GM21576 (cell line): ENCODE measurements around the gene C1QTNF8.

ENCODE experiments used
- ATAC-seq: cut with Tn5 transposase; IDR thresholded peaks from one replicate; pipeline ENCODE4 v1.9.1; 2021; ENCODE audit warnings: mild to moderate bottlenecking, moderate library complexity; ENCODE audit not compliant: unreplicated experiment

The C1QTNF8 gene

GRCh38 chr16:1066584-1067172 lies 29.4 kb downstream of the C1QTNF8 start:
- no peak for ATAC-seq

GRCh38 chr16:1065469-1066128 lies 30.4 kb downstream of the C1QTNF8 start:
- ATAC-seq: no peak

- ATAC-seq: no peak
Observed at GRCh38 chr16:1063728-1064127, 32.3 kb downstream of the C1QTNF8 start.

- no peak for ATAC-seq
Observed at GRCh38 chr16:1062895-1063294, 33.1 kb downstream of the C1QTNF8 start.

GRCh38 chr16:1061769-1062505 lies 34.1 kb downstream of the C1QTNF8 start:
- ATAC-seq: no peak

GRCh38 chr16:1060416-1061340 lies 35.4 kb downstream of the C1QTNF8 start:
- ATAC-seq: no peak

- no peak for ATAC-seq
Observed at GRCh38 chr16:1059310-1059709, 36.7 kb downstream of the C1QTNF8 start.

- no peak for ATAC-seq
Observed at GRCh38 chr16:1058216-1058615, 37.8 kb downstream of the C1QTNF8 start.

- no peak for ATAC-seq
Observed at GRCh38 chr16:1057252-1057932, 38.7 kb downstream of the C1QTNF8 start.

- ATAC-seq: no peak
Observed at GRCh38 chr16:1056196-1056595, 39.8 kb downstream of the C1QTNF8 start.

- ATAC-seq: no peak
Observed at GRCh38 chr16:1055557-1055924, 40.5 kb downstream of the C1QTNF8 start.

GRCh38 chr16:1054660-1055556 lies 41.1 kb downstream of the C1QTNF8 start:
- ATAC-seq: no peak

GRCh38 chr16:1053700-1054368 lies 42.2 kb downstream of the C1QTNF8 start:
- ATAC-seq: no peak

GRCh38 chr16:1053121-1053521 lies 42.9 kb downstream of the C1QTNF8 start:
- no peak for ATAC-seq

- ATAC-seq: no peak
Observed at GRCh38 chr16:1052721-1053120, 43.3 kb downstream of the C1QTNF8 start.

GRCh38 chr16:1051446-1051845 lies 44.6 kb downstream of the C1QTNF8 start:
- no peak for ATAC-seq

- ATAC-seq: no peak
Observed at GRCh38 chr16:1050921-1051320, 45.1 kb downstream of the C1QTNF8 start.

GRCh38 chr16:1050516-1050915 lies 45.5 kb downstream of the C1QTNF8 start:
- ATAC-seq: no peak

GRCh38 chr16:1049976-1050247 lies 46.1 kb downstream of the C1QTNF8 start:
- ATAC-seq: no peak
